Kidney (tissue), 14 donors: ENCODE measurements around the gene KTN1. TPM values are rescaled to one million over a fixed set of nuclear protein-coding genes. Genes with fewer than 3 reads are reported as not detected.

Source experiments
- DNase-seq, 5 donors: peaks; one replicate each; pipeline ENCODE4 v3.0.0-alpha.2; 2013 to 2020
- FAIRE-seq: peaks from 2 replicates; lab custom pipeline; 2012; peaks lifted over from hg19 to GRCh38; lab: Jason Lieb, UNC
- H3K27ac ChIP-seq, 2 donors: one replicate each; pipeline ENCODE4 v1.7.0; 2013; ENCODE audit warnings: low read depth in 2 of 2, low read length in 2 of 2, inconsistent platforms in 1 of 2
- H3K27me3 ChIP-seq: one replicate; pipeline ENCODE4 v1.7.1; 2013; ENCODE audit warnings: low read length, inconsistent platforms; ENCODE audit not compliant: control insufficient read depth, insufficient read depth
- H3K36me3 ChIP-seq, 3 donors: one replicate each; pipeline versions ENCODE4 v1.7.0 to v1.7.1; 2013; ENCODE audit warnings: low read length in 3 of 3, control low read depth in 1 of 3, inconsistent platforms in 1 of 3; ENCODE audit not compliant: insufficient read depth in 3 of 3, control insufficient read depth in 2 of 3
- H3K4me1 ChIP-seq, 3 donors: one replicate each; pipeline versions ENCODE4 v1.7.0 to v1.7.1; 2013; ENCODE audit warnings: low read length in 3 of 3, inconsistent platforms in 1 of 3, low read depth in 1 of 3; ENCODE audit not compliant: control insufficient read depth in 2 of 3, insufficient read depth in 2 of 3
- H3K4me3 ChIP-seq, 3 donors: one replicate each; pipeline versions ENCODE4 v1.7.0 to v1.8.1; 2013; ENCODE audit warnings: low read length in 3 of 3, control low read depth in 1 of 3, inconsistent platforms in 1 of 3
- H3K9ac ChIP-seq, 3 donors: one replicate each; pipeline versions ENCODE4 v1.7.0 to v1.7.1; 2013; ENCODE audit warnings: low read length in 3 of 3, control low read depth in 1 of 3, inconsistent platforms in 1 of 3
- H3K9me3 ChIP-seq, 3 donors: one replicate each; pipeline versions ENCODE4 v1.7.0 to v1.7.1; 2013; ENCODE audit warnings: low read length in 3 of 3, control low read depth in 1 of 3, inconsistent platforms in 1 of 3; ENCODE audit not compliant: control insufficient read depth in 2 of 3, insufficient read depth in 1 of 3
- CTCF ChIP-seq: IDR thresholded peaks from 3 replicates; pipeline ENCODE4 v1.5.1; 2012; ENCODE audit warnings: mild to moderate bottlenecking, moderate library complexity, borderline replicate concordance; ENCODE audit not compliant: insufficient read depth; ENCODE audit errors: extremely low read depth
- intact Hi-C: fragments of 100-400 bp; cut with DNase I; formaldehyde crosslinking; loops from one replicate; pipeline ENCODE4 v1.11.1; 2022
- polyA plus RNA-seq: library from polyadenylated mRNA; stranded (reverse); fragments of 350-450 nt; fragmentation: Illumina TruSeq; extraction: RNeasy Lipid Tissue Mini Kit (QIAGEN cat#74804); gene quantifications from one replicate; pipeline ENCODE4 v1.2.3, GENCODE V29; 2014; ENCODE audit warnings: low read depth, low replicate concordance; ENCODE audit not compliant: insufficient read depth
- total RNA-seq: library from RNA; stranded (reverse); fragmentation: NEBNext Ultra II Directional; extraction: Animal tissue kit (Norgen Biotek cat#: 25700); gene quantifications from one replicate; pipeline ENCODE4 v1.2.1, GENCODE V29; 2021
- donor health status: control.
- donor health status: control.
- donor health status: control.
- donor health status: control.
- donor health status: control.
- donor health status: DM: yes; HTN: yes; CAD: no.
- donor health status: Normal renal cell carcinoma (clear cell type).

Gene KTN1
- total and polyA plus RNA-seq, 2 donors from 2014 or later = 106 to 155 TPM

GRCh38 chr14:55661029-55661428 lies 81.0 kb downstream of the KTN1 start:
- Histone ChIP-seq H3K27ac (no peak overlapping the region), H3K9me3 (no peaks in the 10 kb centered on the region), H3K9ac (no peak overlapping the region), H3K27me3 (no peaks in the 10 kb centered on the region), H3K4me3 (no peak overlapping the region), H3K4me1 (no peaks in the 10 kb centered on the region), H3K36me3 (peaks cover 0 to 44% (median 14%) of the 10 kb centered on the region in 3 donors)
- FAIRE-seq (no peak), DNase-seq (no peak)
- TF ChIP-seq CTCF = no peak
- intact Hi-C loops = no loop called here

GRCh38 chr14:55662752-55663151 lies 82.7 kb downstream of the KTN1 start:
- TF ChIP-seq CTCF = no peak
- no peak overlapping the region for H3K9ac ChIP-seq
- intact Hi-C loops = no loop called here
- H3K36me3 ChIP-seq = peaks cover 0 to 32% (median 7%) of the 10 kb centered on the region in 3 donors
- no peak for DNase-seq
- no peaks in the 10 kb centered on the region for H3K9me3 ChIP-seq
- H3K27me3 ChIP-seq = no peaks in the 10 kb centered on the region
- H3K4me3 ChIP-seq = no peak overlapping the region
- no peaks in the 10 kb centered on the region for H3K4me1 ChIP-seq
- H3K27ac ChIP-seq = no peak overlapping the region
- no peak for FAIRE-seq

GRCh38 chr14:55665067-55665675 lies 85.2 kb downstream of the KTN1 start:
- H3K9me3 ChIP-seq = no peaks in the 10 kb centered on the region
- no peak for DNase-seq
- FAIRE-seq = no peak
- no peaks in the 10 kb centered on the region for H3K27me3 ChIP-seq
- H3K27ac ChIP-seq = no peak overlapping the region
- H3K9ac ChIP-seq = no peak overlapping the region
- H3K4me1 ChIP-seq = no peaks in the 10 kb centered on the region
- intact Hi-C loops = no loop called here
- peaks cover 0 to 21% (median 11%) of the 10 kb centered on the region in 3 donors for H3K36me3 ChIP-seq
- no peak overlapping the region for H3K4me3 ChIP-seq
- no peak for TF ChIP-seq CTCF

GRCh38 chr14:55667801-55668200 lies 87.8 kb downstream of the KTN1 start:
- FAIRE-seq = no peak

More at GRCh38 chr14:55667801-55668200, 87.8 kb downstream of the KTN1 start:
- DNase-seq = no peak
- no peaks in the 10 kb centered on the region for H3K4me1 ChIP-seq
- H3K9me3 ChIP-seq = no peaks in the 10 kb centered on the region
- H3K9ac ChIP-seq = no peak overlapping the region
- intact Hi-C loops = no loop called here
- no peak overlapping the region for H3K27ac ChIP-seq
- H3K4me3 ChIP-seq = no peak overlapping the region
- no peaks in the 10 kb centered on the region for H3K27me3 ChIP-seq
- TF ChIP-seq CTCF = no peak
- H3K36me3 ChIP-seq = peaks cover 0 to 20% (median 13%) of the 10 kb centered on the region in 3 donors
